Skeletal muscle satellite cell (primary cell): Measurements from ENCODE around the gene EBF4.

ENCODE experiments used
- H3K27me3 ChIP-seq: 2 replicates; pipeline ENCODE4 v1.7.0; 2013; ENCODE audit warnings: low read length; ENCODE audit not compliant: control insufficient read depth, insufficient read depth
- H3K36me3 ChIP-seq: 2 replicates; pipeline ENCODE4 v1.7.0; 2013; ENCODE audit warnings: mild to moderate bottlenecking, control low read depth, low read length; ENCODE audit not compliant: insufficient read depth
- H3K4me1 ChIP-seq: 2 replicates; pipeline ENCODE4 v1.7.0; 2013; ENCODE audit warnings: low read length; ENCODE audit not compliant: control insufficient read depth, insufficient read depth
- H3K4me2 ChIP-seq: 2 replicates; pipeline ENCODE4 v1.7.0; 2013; ENCODE audit warnings: mild to moderate bottlenecking, low read length
- H3K4me3 ChIP-seq: 2 replicates; pipeline ENCODE4 v1.7.0; 2013; ENCODE audit warnings: low read length
- H3K9ac ChIP-seq: 2 replicates; pipeline ENCODE4 v1.7.0; 2013; ENCODE audit warnings: mild to moderate bottlenecking, low read depth, low read length, moderate library complexity
- H3K9me3 ChIP-seq: replicated peaks from 2 replicates; pipeline ENCODE4 v1.7.0; 2013; ENCODE audit warnings: mild to moderate bottlenecking, control low read depth, low read length

EBF4 gene

DNA sequence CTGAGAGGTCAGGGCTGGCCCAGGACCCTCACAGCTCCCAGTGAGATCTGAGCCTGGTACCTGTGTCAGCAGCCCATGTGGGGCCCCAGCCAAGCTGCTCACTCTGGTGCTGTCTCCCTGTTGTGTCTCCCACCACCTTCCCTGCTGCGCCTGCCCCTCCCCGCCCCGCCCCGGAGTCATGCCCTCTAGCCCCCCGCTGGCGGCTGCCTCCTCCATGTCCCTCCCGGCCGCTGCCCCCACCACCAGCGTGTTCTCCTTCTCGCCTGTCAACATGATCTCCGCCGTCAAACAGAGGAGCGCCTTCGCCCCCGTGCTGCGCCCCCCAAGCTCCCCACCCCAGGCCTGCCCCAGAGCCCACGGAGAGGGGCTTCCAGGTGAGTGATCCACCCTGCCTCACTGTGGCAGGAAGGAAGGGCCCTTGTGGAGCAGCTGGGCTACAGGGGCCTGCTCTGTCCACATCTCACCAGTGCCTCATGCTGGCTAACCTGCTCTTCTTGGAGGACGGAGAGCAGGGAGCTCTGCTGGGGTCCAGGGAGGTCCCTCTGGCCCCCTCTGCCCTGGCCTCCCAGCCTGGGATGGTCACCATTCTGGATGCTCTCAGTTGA is 63.0 kb downstream of the EBF4 start:
- no peaks in the 10 kb centered on the region for H3K9me3 ChIP-seq
- H3K4me2 ChIP-seq, result no peak overlapping the region
- no peak overlapping the region for H3K9ac ChIP-seq
- H3K4me1 ChIP-seq, result peaks cover 9% of the 10 kb centered on the region
- no peak overlapping the region for H3K4me3 ChIP-seq
- H3K27me3 ChIP-seq, result peaks cover 89% of the 10 kb centered on the region
- no peaks in the 10 kb centered on the region for H3K36me3 ChIP-seq

DNA sequence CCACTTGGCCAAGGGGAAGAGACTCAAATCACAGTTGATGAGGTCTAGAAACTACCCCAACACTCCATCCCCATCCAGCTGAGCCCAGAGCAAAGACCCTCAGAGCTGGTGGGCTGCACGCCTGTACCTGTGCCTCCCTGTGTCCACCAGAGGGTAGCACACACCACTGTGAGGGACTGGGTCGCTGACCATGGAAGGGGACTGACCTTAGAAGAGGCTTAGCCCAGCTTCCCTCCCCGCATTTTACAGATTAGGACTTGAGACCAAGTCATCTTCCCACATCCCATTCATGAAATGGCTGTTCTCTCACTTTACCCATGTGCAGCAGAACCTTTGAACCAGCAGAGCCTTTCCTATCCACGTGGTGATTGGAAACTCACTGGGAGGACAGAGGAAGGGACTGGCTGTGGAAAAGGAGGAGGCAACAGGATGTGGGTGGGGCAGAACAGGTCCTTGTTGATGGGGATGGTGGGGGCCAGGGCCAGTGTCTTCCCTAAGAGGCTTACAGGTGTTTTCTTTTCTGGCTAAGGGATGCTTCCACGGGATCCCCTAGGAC is 63.6 kb downstream of the EBF4 start:
- Histone ChIP-seq H3K4me2 (no peak overlapping the region), H3K9me3 (no peaks in the 10 kb centered on the region), H3K27me3 (peaks cover 89% of the 10 kb centered on the region), H3K9ac (no peak overlapping the region), H3K4me1 (peaks cover 9% of the 10 kb centered on the region), H3K4me3 (no peak overlapping the region), H3K36me3 (no peaks in the 10 kb centered on the region)

GRCh38 chr20:2757001-2757400 is 64.4 kb downstream of the EBF4 start:
- peaks cover 86% of the 10 kb centered on the region for H3K27me3 ChIP-seq
- H3K9me3 ChIP-seq, result no peaks in the 10 kb centered on the region
- no peaks in the 10 kb centered on the region for H3K36me3 ChIP-seq
- no peak overlapping the region for H3K4me3 ChIP-seq
- peaks cover 9% of the 10 kb centered on the region for H3K4me1 ChIP-seq
- no peak overlapping the region for H3K9ac ChIP-seq
- H3K4me2 ChIP-seq, result no peak overlapping the region

DNA sequence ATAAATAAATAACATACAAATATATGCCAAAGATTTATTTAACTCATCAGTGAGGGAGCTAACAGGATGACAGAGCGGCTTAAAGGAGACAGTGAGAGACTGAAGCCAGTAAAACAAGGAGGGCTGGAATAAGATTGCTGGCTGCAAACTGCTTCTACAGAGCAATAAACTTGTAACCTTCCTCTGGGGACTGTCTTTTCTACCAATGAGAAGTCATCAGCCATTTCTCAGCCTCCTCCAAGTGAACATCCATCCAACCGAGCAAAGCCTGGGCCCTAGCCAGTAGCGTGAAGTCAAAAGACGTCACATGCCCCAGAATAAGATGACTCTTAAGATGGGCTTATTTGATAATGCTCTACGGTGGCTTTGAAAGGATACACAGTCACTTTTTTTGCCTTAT is 65.4 kb downstream of the EBF4 start:
- no peak overlapping the region for H3K4me2 ChIP-seq
- H3K36me3 ChIP-seq, result no peaks in the 10 kb centered on the region
- H3K9me3 ChIP-seq, result no peaks in the 10 kb centered on the region
- no peak overlapping the region for H3K4me3 ChIP-seq
- no peak overlapping the region for H3K9ac ChIP-seq
- peaks cover 86% of the 10 kb centered on the region for H3K27me3 ChIP-seq
- peaks cover under 1% of the 10 kb centered on the region for H3K4me1 ChIP-seq

- H3K4me1 ChIP-seq, result no peaks in the 10 kb centered on the region
- H3K9me3 ChIP-seq, result no peaks in the 10 kb centered on the region
- no peaks in the 10 kb centered on the region for H3K36me3 ChIP-seq
- no peak overlapping the region for H3K4me3 ChIP-seq
- H3K4me2 ChIP-seq, result no peak overlapping the region
- no peak overlapping the region for H3K9ac ChIP-seq
- peaks cover 86% of the 10 kb centered on the region for H3K27me3 ChIP-seq
These were observed 66.6 kb downstream of the EBF4 start for GRCh38 chr20:2759143-2759542.

DNA sequence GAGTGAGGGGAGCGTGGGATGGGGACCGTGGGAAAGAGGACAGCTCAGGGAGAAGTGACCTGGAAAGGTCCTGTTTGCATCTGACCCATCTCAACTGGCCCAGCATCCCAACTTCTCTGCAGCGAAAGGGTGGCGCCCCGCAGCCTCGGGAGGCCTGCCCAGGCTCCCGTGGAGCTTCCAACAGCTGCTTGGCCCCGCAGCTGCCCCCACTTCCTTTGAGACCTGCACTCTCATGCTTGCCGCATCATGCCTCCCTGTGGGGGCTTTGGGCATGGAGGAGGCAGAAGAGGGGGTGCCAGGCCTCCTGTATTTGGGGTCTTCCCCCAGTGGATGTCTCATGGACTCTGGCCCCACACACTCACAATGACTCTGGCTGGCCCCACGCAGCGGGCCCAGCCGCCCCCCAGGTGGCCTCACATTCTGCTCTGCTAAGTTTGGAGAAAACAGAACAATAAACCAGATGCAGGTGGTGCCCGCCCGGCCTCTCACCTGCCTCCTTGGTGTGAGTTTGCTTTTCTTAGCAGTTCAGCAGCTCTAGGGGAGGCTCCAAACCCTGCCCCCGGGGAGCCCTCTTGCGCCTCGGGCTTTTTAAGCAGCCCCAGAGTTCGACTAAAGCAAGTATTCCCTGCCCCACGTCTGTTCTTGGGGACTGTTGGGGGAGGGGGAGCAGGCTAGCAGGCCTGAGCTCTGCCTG is 67.2 kb downstream of the EBF4 start:
- Histone ChIP-seq H3K9ac (no peak overlapping the region), H3K9me3 (no peaks in the 10 kb centered on the region), H3K27me3 (peaks cover 86% of the 10 kb centered on the region), H3K4me1 (no peaks in the 10 kb centered on the region), H3K36me3 (no peaks in the 10 kb centered on the region), H3K4me3 (no peak overlapping the region), H3K4me2 (no peak overlapping the region)

GRCh38 chr20:2760297-2760951 is 67.8 kb downstream of the EBF4 start:
- H3K9ac ChIP-seq, result no peak overlapping the region
- no peak overlapping the region for H3K4me2 ChIP-seq
- H3K4me1 ChIP-seq, result no peaks in the 10 kb centered on the region
- peaks cover 83% of the 10 kb centered on the region for H3K27me3 ChIP-seq
- H3K4me3 ChIP-seq, result no peak overlapping the region
- no peaks in the 10 kb centered on the region for H3K36me3 ChIP-seq
- no peaks in the 10 kb centered on the region for H3K9me3 ChIP-seq

DNA sequence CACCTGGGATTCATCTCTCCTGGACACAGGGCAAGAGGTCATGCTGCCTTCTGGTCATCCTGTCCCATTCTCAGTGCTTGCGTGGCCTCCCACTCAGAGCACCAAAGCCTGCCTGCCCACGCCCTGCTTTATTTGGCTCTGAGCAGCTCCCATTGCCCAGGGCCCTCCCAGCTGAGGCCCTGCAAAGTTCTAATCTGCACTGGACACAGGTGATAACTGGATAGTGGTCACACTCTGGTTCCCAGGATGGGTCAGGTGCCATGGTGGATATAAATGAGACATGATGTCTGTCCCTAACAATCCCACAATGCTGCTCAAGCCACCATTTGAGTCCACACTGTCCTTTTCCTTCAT is 68.3 kb downstream of the EBF4 start:
- H3K36me3 ChIP-seq, result no peaks in the 10 kb centered on the region
- H3K4me3 ChIP-seq, result no peak overlapping the region
- no peaks in the 10 kb centered on the region for H3K4me1 ChIP-seq
- peaks cover 80% of the 10 kb centered on the region for H3K27me3 ChIP-seq
- H3K4me2 ChIP-seq, result no peak overlapping the region
- H3K9me3 ChIP-seq, result no peaks in the 10 kb centered on the region
- H3K9ac ChIP-seq, result no peak overlapping the region

- Histone ChIP-seq H3K4me2 (no peak overlapping the region), H3K9me3 (no peaks in the 10 kb centered on the region), H3K4me1 (no peaks in the 10 kb centered on the region), H3K36me3 (no peaks in the 10 kb centered on the region), H3K27me3 (peaks cover 78% of the 10 kb centered on the region), H3K4me3 (no peak overlapping the region), H3K9ac (no peak overlapping the region)
These were observed 69.3 kb downstream of the EBF4 start for GRCh38 chr20:2761885-2762284.

DNA sequence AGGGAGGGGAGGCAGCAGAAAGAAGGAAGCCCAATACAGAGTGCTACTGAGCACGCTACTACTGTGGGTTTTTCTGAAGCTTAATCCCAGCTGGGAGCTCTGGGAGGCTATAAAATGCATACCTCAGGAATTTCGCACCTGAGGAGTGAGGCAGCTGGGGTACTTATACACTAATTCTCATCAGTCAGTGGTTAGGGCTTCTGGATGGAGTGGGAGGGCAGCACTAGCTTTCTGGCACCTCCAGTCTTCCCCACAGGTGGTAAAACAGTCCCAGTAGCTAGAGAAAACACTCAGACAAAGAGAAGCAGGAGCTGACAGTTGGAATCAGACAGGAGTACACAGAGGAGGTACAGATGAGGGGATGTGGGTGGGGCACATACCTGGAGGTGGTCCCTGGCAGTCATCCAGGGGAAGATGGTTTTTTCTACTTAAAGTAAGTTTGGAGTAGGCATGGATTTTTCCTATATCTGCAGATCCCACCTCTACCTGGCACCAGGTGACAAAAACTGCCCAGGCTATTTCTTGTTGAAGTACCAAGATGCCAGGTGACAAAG is 70.1 kb downstream of the EBF4 start:
- Histone ChIP-seq H3K4me2 (no peak overlapping the region), H3K9ac (no peak overlapping the region), H3K9me3 (no peaks in the 10 kb centered on the region), H3K27me3 (peaks cover 79% of the 10 kb centered on the region), H3K4me3 (no peak overlapping the region), H3K36me3 (no peaks in the 10 kb centered on the region), H3K4me1 (peaks cover 2% of the 10 kb centered on the region)

DNA sequence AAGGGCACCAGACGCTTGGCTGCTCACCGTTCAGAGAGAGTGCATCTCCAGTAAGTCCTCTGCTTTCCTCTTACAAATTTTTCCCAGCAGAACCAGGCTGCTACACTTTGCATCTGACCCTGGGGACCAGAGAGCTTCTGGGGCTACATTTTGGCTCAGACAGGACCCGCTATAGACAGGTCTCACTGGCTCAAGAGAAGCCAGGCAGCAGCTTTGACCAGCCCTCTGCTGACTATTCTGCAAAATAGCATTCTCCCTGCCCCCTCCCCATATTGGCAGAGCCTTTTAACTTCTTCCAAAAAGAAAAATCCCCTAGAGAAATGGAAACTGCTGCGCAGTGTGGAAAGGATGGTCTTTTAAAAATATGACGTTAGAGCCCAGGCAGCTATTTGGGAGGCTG is 70.6 kb downstream of the EBF4 start:
- H3K9me3 ChIP-seq, result no peaks in the 10 kb centered on the region
- H3K4me1 ChIP-seq, result peaks cover 7% of the 10 kb centered on the region
- H3K9ac ChIP-seq, result no peak overlapping the region
- H3K36me3 ChIP-seq, result no peaks in the 10 kb centered on the region
- no peak overlapping the region for H3K4me2 ChIP-seq
- H3K4me3 ChIP-seq, result no peak overlapping the region
- peaks cover 75% of the 10 kb centered on the region for H3K27me3 ChIP-seq
